PFSK-1 (cell line): Measurements from ENCODE around the gene FASN.

Experiments
- FOXP2 ChIP-seq: optimal IDR thresholded peaks from 2 replicates; pipeline ENCODE3; 2011; ENCODE audit warnings: borderline replicate concordance, control low read depth, inconsistent platforms; ENCODE audit not compliant: insufficient read depth; ENCODE audit errors: extremely low read length, extremely low read depth
- POLR2AphosphoS5 ChIP-seq: IDR thresholded peaks from 2 replicates; pipeline ENCODE4 v1.6.1; 2012; ENCODE audit warnings: low read depth, mild to moderate bottlenecking, control low read depth, low read length, moderate library complexity
- SIN3A ChIP-seq: IDR thresholded peaks from 2 replicates; pipeline ENCODE4 v1.6.1; 2012; ENCODE audit warnings: mild to moderate bottlenecking, low read length, moderate library complexity, borderline replicate concordance; ENCODE audit not compliant: insufficient read depth
- TAF1 ChIP-seq: IDR thresholded peaks from 2 replicates; pipeline ENCODE4 v1.6.1; 2012; ENCODE audit warnings: low read length, control low read depth, borderline replicate concordance; ENCODE audit not compliant: insufficient read depth
- TF ChIP-seq, protein P1 (sequence below), 2 experiments: IDR thresholded peaks; 2 replicates each; pipeline versions ENCODE4 v1.6.1 to v1.8.0; 2011 to 2012; ENCODE audit warnings: low read depth in 2 of 2, low read length in 2 of 2, control low read depth in 1 of 2, inconsistent platforms in 1 of 2, mild to moderate bottlenecking in 1 of 2, moderate library complexity in 1 of 2; ENCODE audit not compliant: insufficient read depth in 1 of 2

Gene FASN

DNA sequence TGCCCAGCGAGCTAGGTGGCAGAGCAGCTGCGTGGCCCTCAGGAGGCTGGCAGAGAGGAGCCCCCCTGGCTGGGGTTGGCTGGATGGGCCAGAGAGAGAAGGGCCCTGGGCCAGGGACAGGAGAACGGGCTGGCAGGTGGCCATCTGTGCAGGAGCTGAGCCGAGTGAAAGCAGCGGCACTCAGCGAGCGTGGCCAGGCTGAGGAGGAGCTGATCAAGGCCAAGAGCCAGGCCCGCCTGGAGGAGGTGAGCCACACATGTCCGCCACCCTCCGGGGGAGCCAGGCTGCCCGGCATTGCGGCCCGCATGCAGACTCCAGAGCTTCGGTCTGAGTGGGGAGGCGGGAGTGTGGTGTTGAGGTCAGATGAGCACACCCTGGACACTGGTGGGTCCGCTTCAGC lies 68.6 kb downstream of the FASN start:
- TF ChIP-seq POLR2AphosphoS5 = no peak
- no peak for TF ChIP-seq FOXP2
- TF ChIP-seq, protein P1, sequence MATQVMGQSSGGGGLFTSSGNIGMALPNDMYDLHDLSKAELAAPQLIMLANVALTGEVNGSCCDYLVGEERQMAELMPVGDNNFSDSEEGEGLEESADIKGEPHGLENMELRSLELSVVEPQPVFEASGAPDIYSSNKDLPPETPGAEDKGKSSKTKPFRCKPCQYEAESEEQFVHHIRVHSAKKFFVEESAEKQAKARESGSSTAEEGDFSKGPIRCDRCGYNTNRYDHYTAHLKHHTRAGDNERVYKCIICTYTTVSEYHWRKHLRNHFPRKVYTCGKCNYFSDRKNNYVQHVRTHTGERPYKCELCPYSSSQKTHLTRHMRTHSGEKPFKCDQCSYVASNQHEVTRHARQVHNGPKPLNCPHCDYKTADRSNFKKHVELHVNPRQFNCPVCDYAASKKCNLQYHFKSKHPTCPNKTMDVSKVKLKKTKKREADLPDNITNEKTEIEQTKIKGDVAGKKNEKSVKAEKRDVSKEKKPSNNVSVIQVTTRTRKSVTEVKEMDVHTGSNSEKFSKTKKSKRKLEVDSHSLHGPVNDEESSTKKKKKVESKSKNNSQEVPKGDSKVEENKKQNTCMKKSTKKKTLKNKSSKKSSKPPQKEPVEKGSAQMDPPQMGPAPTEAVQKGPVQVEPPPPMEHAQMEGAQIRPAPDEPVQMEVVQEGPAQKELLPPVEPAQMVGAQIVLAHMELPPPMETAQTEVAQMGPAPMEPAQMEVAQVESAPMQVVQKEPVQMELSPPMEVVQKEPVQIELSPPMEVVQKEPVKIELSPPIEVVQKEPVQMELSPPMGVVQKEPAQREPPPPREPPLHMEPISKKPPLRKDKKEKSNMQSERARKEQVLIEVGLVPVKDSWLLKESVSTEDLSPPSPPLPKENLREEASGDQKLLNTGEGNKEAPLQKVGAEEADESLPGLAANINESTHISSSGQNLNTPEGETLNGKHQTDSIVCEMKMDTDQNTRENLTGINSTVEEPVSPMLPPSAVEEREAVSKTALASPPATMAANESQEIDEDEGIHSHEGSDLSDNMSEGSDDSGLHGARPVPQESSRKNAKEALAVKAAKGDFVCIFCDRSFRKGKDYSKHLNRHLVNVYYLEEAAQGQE (IDR thresholded peaks at IDR 0.05; ENCODE audit: insufficient read depth in 1 of 2, low read depth in 2 of 2, low read length in 2 of 2) = no peak
- TF ChIP-seq TAF1 = no peak
- no peak for TF ChIP-seq SIN3A

DNA sequence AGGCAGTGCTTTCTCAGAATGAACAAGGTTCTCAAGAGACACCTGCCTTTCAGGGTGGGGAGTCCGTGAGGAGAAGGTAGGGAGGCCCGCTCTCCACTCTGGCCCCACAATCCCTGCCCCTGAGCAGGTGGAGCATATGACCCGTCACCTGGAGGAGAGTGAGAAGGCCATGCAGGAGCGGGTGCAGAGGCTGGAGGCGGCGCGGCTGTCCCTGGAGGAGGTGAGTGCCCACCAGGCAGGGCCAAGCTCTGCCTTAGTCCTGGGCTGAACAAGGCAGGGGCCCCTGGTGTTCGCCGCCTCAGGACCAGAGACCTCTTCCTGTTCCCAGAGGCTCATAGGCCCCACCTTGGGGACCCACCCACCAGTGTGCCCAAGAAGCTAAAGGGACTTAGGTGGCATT lies 69.1 kb downstream of the FASN start:
- TF ChIP-seq TAF1 = no peak
- TF ChIP-seq, protein P1 (IDR thresholded peaks at IDR 0.05; ENCODE audit: insufficient read depth in 1 of 2, low read depth in 2 of 2, low read length in 2 of 2) = no peak
